NCI-H1105 (cell line): ENCODE measurements around the gene CEBPE.

Experiments used
- DNase-seq: peaks from one replicate; lab custom pipeline; 2025; lab: John Stamatoyannopoulos, UW

Gene CEBPE

GRCh38 chr14:23102801-23103200, 16.3 kb downstream of the CEBPE start:
- DNase-seq: no peak

GRCh38 chr14:23101986-23102625, 16.9 kb downstream of the CEBPE start:
- DNase-seq: no peak

- DNase-seq: no peak
Measured at GRCh38 chr14:23101213-23101970, 17.7 kb downstream of the CEBPE start.

GRCh38 chr14:23099212-23099861, 19.7 kb downstream of the CEBPE start:
- DNase-seq: no peak

GRCh38 chr14:23097786-23098185, 21.3 kb downstream of the CEBPE start:
- DNase-seq: no peak

- no peak for DNase-seq
Measured at GRCh38 chr14:23095196-23096108, 23.6 kb downstream of the CEBPE start, which contains the start of gene C14orf119. Gene C14orf119 (plus strand): TSS chr14:23095505. CDS start chr14:23097659, 2,154 bp downstream.

GRCh38 chr14:23094666-23095195, 24.3 kb downstream of the CEBPE start, which contains the start of gene ACIN1:
Gene ACIN1 (minus strand): TSS chr14:23095136. CDS start chr14:23095112, 24 bp downstream.
- DNase-seq: no peak

- no peak for DNase-seq
Measured at GRCh38 chr14:23093991-23094665, 24.9 kb downstream of the CEBPE start.

- DNase-seq: no peak
Measured at GRCh38 chr14:23093526-23093925, 25.5 kb downstream of the CEBPE start.

GRCh38 chr14:23093104-23093503, 26.0 kb downstream of the CEBPE start:
- no peak for DNase-seq

GRCh38 chr14:23091294-23092225, 27.5 kb downstream of the CEBPE start:
- no peak for DNase-seq

GRCh38 chr14:23090254-23090636, 28.8 kb downstream of the CEBPE start:
- DNase-seq: no peak

GRCh38 chr14:23089498-23090253, 29.4 kb downstream of the CEBPE start:
- no peak for DNase-seq

- DNase-seq: no peak
Measured at GRCh38 chr14:23086565-23086964, 32.5 kb downstream of the CEBPE start.

GRCh38 chr14:23085458-23085857, 33.6 kb downstream of the CEBPE start:
- no peak for DNase-seq

- no peak for DNase-seq
Measured at GRCh38 chr14:23080474-23080873, 38.6 kb downstream of the CEBPE start.

GRCh38 chr14:23079716-23080115, 39.3 kb downstream of the CEBPE start:
- DNase-seq: no peak

GRCh38 chr14:23078692-23079116, 40.4 kb downstream of the CEBPE start:
- DNase-seq: no peak

- DNase-seq: no peak
Measured at GRCh38 chr14:23077962-23078361, 41.1 kb downstream of the CEBPE start.
